ENCODE results near the gene SSBP4.
"Not testable (repeated sequence)": the region's sequence is repeated elsewhere in the genome, so short reads cannot be mapped to it uniquely, and the experiment has no call there.

SSBP4 gene

DNA sequence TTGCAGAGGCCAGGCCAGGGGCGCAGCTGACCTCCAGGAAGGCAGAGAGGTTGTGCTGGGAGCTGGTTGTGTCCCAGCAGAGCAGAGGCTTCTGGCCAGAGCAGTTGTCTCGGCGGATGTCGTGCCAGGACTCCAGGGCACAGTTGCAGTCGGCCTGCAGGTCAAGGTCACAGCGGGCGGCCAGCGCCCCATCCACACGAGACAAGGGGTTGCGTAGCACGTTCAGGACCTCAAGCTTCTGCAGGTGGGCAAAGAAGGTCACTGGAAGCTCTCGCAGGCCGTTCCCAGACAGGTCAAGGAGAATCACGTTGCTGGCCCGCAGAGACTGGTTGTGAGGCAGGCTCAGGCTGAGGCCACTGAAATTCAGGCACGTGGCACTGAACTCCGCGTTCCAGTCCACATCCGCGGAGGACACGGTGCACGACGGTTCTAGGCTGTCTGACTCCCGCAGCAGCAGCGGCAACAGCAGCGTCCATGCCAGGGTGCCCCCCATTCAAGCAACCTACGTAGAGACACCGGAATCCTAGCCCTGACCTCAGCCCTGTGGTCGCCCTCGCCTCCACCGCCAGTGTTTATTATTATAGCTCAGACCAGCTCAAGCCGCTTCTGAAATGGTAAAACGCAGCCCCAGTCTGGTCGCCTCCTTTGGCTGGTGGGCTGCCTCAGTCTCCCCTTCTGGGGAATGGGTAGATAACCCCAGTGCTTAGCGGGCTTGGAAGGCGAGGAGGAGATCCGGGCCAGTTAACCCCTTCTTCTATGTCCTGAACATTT is 22.5 kb upstream of the SSBP4 start:
- DNase-seq = no peak

DNA sequence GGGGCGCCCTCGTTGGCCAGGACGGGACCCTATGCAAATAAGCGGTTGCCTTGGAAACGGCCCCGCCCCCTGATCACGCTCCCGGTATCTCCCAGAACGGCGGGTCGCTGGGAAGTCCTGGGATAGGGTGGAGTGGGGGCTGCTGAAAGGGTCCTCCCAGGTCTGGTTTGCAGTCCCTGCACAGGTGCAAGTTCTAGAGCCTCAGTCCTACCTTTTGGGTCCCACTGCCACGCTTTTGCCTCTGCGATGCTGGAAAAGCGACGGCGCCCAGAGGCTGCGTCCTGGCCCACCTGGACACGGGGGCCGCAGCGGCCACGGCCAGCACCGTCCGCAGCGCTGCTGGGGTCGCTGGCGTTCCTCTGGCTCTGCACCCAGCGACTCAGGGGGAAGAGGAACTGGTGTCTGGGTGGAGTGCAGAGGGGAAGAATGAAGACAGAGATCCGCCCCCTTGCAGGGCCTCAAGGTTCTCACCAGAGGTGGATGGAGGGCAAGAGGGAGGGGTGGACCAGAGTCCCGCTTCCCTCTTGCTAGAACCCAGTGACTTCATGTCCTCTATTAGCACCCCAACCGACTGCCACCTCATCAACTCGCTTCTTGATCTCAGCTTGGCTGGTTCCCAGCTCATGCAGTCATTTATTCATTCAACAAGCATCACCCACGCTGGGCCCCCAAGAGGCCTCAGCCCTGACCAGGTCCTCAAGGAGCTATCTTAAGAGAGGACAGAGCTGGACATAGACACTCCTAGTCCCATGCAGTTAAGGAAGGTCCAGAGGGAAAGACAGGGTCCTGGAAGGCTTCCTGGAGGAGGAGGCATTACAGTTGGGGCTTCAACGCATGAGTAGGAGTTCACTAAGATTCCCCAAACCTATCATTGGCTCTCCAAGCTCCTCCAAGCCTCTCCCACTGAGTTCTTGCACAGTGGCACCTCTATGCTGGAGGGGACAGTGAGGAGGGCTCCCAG is 21.7 kb upstream of the SSBP4 start, which contains the start of gene LRRC25:
Gene LRRC25 (minus strand): TSS at position 381 of the 961 bp plus-strand sequence. CDS start 659 bp downstream, outside the sequence.
- peak; percentile 85 for DNase-seq

DNA sequence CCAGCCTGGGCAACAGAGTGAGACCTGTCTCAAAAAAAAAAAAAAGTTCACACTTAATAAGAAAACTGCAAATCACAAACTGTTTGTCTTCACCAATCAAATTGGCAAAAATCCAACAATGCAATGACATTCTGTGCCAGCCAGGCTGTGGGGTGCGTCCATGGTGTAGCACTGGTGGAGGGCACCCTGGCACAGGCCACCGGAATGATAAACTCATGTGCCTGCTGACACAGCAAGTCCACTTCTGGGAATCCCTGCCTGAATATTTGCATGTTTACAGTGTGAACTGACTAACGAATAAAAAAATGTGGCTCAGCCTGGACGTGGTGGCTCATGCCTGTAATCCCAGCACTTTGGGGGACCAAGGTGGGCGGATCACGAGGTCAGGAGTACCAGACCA is 20.2 kb upstream of the SSBP4 start:
- no peak for DNase-seq

DNA sequence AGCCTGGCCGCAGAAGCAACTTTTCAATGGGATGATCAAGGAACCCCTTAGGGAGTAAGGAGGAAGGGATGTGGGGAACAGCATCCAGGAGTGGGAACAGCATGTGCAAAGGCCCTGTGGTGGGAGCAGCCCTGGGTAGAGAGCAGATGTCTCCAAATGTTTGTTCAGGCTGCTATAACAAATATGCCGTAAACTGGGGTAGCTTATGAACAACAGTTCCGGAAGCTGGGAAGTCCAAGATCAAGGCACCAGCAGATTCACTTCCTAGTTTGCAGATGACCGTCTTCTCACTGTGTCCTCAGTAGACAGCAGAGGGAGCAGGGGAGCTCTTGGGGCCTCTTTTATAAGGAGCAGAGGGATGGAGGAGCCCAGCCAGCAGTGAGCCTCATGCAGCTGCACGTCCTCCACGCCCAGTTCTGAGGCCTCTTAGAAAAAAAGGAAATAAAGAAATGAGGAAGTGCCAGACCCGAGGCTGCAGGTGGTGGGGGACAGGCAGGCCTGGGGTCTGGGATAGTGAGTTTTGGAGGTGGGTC is 17.6 kb upstream of the SSBP4 start:
- DNase-seq = peak; percentile 81

DNA sequence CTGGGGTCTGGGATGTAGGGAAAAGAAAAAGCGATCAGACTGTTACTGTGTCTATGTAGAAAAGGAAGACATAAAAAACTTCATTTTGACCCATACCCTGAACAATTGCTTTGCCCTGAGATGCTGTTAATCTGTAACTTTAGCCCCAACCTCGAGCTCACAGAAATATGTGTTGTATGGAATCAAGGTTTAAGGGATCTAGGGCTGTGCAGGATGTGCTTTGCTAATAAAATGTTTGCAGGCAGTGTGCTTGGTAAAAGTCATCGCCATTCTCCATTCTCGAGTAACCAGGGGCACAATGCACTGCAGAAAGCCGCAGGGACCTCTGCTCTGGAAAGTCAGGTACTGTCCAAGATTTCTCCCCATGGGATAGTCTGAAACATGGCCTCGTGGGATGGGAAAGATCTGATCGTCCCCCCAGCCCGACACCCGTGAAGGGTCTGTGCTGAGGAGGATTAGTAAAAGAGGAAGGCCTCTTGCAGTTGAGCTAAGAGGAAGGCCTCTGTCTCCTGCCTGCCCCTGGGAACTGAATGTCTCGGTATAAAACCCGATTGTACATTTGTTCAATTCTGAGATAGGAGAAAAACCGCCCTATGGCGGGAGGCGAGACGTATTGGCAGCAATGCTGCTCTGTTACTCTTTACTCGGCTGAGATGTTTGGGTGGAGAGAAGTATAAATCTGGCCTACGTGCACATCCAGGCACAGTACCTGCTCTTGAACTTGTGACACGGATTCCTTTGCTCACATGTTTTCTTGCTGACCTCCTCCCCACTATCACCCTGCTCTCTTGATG is 16.5 kb upstream of the SSBP4 start:
- not testable (repeated sequence) for DNase-seq

- not testable (repeated sequence) for DNase-seq
Observed at GRCh38 chr19:18405754-18406153, 13.4 kb upstream of the SSBP4 start.

- no peak for DNase-seq
Observed at GRCh38 chr19:18406749-18407148, 12.4 kb upstream of the SSBP4 start.

DNA sequence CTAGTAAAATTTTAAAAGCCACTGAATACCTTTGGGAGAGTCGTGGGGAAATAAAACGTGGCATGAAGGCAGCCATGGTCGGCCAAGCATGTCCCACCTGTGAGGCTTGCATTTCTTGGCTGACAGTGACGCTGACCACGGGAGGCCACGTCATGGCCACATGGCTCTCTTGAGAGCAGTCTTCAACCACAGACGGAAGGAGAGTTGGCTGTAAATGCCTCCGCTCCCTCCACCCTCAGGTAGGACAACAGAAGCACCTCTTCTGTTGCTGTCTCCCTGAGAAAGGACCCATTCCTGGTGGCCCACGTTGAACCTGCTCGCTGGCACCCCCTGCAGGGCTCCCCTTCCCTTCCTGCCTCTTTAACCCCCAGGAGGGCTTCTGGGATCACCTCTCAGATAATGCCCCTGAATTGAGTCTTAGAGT is 11.1 kb upstream of the SSBP4 start:
- peak; percentile 62 for DNase-seq

- no peak for DNase-seq
Observed at GRCh38 chr19:18412610-18413239, 6.5 kb upstream of the SSBP4 start.

- no peak for DNase-seq
Observed at GRCh38 chr19:18414504-18415177, 4.6 kb upstream of the SSBP4 start.

DNA sequence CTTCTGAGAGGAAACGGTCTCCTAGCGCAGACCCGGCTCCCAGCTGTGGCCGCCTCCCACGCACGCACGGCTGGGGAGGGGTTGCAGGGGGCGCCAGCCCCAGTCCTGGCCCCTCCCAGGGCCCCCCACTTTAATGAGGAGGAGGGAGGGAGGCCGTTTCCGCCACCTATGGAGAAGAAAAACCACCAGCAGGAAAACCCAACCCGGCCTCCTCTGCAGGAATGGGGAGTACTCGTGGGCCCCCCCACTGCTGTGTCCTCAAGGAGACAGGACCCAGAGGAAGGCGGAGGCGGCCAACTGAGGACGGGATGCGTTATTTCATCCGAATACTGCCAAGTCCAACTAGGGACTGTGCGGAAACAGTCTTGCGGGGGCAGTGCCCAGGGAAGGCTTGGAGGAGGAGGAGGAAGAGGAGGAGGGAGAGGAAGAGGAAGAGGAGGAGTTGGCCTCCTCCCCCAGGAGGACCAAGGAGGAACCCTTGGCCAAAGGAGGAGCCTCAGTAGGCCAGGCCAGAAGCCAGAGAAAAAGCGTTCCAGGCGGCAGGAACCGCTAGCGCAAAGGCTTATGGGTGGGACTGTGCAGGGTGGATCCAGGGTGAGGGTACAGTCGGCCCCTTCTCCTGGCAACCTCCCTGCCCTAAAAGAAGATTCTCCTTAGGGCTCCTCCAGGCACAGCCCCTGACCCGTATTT is 3.9 kb upstream of the SSBP4 start:
- no peak for DNase-seq

- DNase-seq = peak; percentile 91
Observed at GRCh38 chr19:18416778-18417249, 2.4 kb upstream of the SSBP4 start.

GRCh38 chr19:18417250-18418028 is 1.8 kb upstream of the SSBP4 start:
- DNase-seq = peak; percentile 69

- DNase-seq = no peak
Observed at GRCh38 chr19:18418029-18418482, 1.1 kb upstream of the SSBP4 start.

- DNase-seq = peak; percentile 62
Observed at GRCh38 chr19:18418483-18419194, 559 bp upstream of the SSBP4 start.

GRCh38 chr19:18419699-18420460 is 682 bp downstream of the SSBP4 start:
- peak; percentile 43 for DNase-seq

DNA sequence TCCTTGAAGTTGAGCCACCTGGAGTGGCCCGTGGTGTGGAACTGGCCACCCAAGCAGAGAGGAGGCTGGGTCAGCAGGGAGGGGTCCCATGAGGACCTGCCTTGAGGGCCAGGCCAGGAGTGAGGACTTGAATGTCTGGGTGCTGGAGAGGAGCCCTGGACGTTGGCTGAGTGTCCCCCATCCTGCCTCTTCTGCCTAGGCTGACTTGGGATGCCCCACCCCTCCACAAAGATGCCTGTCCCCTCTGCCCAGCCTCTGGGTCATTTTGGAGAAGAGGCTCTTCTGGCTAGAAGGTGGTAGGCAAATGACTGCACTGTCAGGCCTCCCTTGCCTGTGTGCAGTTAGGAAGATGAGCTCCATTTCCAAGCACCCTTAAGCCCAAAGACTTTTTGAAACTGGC is 1.7 kb downstream of the SSBP4 start:
- no peak for DNase-seq

DNA sequence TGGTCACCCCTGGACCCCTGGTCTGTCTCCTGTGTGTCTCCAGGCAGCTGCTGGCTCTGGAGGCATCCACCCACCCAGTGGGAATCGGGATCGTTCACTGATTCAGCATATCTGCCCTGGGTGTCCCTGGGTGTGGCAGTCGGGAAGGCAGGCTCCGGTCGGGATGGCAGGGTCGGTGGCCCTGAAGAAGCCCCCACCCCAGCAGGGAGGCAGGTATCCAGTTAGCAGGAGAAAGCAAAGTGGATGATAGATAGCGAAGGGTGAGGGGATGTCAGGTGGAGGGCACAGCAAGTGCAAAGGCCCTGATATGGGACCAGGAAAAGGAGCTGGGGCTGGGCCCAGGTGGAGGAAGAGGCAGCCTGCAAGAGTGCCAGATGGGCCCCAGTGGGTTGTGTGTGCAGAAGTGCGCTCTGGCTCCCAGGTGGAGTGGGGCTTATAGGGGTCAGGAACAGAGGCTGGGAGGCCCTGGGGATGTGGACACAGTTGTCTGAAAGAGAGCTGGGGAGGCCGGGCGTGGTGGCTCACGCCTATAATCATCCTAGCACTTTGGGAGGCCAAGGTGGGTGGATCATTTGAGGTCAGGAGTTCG is 2.3 kb downstream of the SSBP4 start:
- DNase-seq = no peak

All from CD4-positive, alpha-beta T cell treated with Interleukin-15 for 1 hour (primary cell).